22Rv1 (cell line): ENCODE results near the gene IL36RN.

ENCODE experiments used
- CTCF ChIP-seq: fragments of 450-650 bp; IDR thresholded peaks from 2 replicates; pipeline ENCODE4 v1.5.1; 2017; ENCODE audit warnings: mild to moderate bottlenecking
- ZFX ChIP-seq: fragments of 450-650 bp; IDR thresholded peaks from 2 replicates; pipeline ENCODE4 v1.6.1; 2017; ENCODE audit warnings: antibody characterized with exemption, borderline replicate concordance

- no peak for TF ChIP-seq CTCF
- TF ChIP-seq ZFX, result no peak
These were observed 24.3 kb downstream of the IL36RN start for GRCh38 chr2:113083296-113083695.
